Stimulated activated CD4-positive, alpha-beta T cell treated with anti-CD3 and anti-CD28 coated beads, TNF-alpha, amount 100 ng/mL, for 1 hour (primary cell): ENCODE data around the gene YPEL4.

ENCODE experiments used
- DNase-seq, 3 donors: peaks; one replicate each; pipeline ENCODE4 v3.0.0-alpha.2; 2020; ENCODE audit warnings: low read depth in 3 of 3, low spot score in 1 of 3

The YPEL4 gene

DNA sequence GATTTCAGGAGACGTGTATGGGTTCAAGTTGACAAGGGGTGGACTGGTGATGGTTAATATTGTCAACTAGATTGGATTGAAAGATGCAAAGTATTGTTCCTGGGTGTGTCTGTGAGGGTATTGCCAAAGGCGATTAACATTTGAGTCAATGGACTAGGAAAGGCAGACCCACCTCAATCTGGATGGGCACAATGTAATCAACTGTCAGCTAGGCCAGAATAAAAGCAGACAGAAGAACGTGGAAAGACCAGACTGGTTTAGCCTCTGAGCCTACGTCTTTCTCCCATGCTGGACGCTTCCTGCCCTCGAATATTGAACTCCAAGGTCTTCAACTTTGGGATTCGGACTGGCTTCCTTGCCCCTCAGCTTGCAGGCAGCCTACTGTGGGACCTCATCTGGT is 1.7 kb upstream of the YPEL4 start:
- no peak for DNase-seq

DNA sequence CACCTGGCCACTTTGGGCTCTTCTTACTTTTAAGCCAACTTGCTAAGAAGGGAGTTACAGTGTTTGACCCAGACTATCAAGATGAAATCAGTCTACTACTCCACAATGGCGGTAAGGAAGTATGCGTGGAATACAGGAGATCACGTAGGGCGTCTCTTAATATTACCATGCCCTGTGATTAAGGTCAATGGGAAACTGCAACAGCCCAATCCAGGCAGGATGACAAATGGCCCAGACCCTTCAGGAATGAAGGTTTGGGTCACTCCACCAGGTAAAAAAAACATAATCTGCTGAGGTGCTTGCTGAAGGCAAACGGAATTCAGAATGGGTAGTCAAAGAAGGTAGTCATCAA is 1.0 kb upstream of the YPEL4 start:
- no peak for DNase-seq

- DNase-seq = no peak
Observed at GRCh38 chr11:57648801-57649735, 644 bp downstream of the YPEL4 start.

DNA sequence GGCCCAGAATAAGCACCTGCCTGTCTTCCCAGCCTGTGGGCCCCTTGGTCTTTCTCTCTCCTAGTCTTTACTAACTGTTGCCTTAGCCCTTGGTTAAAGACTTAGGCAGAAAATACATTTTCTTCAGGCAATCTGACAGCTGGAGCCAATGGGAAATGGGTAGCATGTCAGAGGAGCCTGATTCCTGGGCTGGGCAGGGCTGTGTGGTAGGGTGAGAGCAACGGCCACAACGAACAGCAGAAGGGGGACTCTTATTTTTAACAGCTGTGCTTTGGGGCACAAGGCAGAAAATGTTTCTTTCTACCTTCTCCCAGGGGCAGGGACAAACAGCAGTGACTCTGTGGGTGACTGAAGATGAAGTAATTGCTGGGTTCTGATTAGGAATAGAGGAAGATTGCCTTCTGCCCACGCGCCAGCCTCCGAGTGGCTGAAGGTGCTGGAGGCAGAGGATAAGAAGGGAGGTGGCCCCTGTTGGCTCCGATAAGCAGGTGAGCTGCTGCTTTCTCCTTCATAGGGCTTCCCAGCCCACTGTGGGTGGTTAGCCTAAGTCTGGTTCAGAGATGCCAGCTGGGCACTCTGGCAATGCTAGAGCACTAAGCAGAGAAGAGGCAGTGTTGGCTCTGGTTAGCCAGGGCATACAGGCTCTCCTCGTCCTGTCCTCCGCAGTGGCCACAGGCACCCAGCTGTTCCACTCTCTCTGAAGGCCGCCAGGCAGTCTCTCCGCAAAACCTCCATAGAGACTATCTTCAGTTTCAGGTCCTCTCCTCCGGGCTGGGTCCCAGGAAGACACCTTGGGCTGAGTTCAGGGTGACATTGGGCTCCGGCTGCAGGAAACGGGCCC is 1.5 kb downstream of the YPEL4 start:
- DNase-seq = no peak

DNA sequence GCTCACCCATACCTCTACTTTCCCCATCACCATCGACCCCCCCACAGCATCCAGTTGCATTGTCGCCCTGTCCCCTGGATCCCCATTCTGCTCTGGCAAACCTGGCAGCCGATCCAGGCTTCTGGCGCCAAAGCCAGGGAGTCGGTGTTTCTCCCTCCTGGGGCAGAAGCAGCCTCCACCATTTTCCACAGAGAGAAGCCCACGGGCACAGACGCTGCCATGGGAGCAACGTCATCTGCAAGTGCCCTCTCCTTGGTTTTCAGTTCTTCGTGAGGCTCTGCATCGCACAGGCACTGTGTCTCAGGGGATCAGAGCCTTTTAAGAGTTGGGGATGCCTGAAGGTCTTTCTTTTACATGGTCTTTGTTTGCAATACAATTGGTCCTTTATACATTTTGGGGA is 2.3 kb downstream of the YPEL4 start:
- no peak for DNase-seq

DNA sequence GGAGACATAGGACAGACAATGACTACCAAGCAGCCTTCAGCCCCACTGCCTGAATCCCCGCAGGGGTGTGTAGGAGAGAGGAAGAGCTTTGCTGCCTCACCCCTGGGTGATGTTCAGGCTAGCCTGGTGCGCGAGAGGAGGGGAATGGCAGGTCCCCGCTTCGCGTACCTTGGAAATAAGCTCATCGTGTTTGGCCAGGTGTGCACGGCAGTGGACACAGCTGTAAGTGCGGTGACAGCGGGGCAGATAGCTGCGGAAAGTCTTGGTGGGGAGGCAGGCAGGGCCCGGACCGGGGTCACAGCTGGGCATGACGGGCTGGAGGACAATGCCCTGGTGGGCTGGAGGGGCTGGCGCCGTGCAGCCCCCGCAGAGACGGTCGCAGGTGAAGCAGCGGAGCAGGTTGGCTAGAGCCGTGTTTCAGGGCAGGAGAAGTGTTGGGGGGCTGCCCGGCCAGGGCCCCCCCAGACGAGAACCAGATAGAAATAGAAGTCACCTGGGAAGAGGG is 2.9 kb downstream of the YPEL4 start:
- DNase-seq = no peak

GRCh38 chr11:57646194-57646798 is 3.4 kb downstream of the YPEL4 start:
- no peak for DNase-seq

GRCh38 chr11:57645689-57646085 is 4.0 kb downstream of the YPEL4 start:
- no peak for DNase-seq

DNA sequence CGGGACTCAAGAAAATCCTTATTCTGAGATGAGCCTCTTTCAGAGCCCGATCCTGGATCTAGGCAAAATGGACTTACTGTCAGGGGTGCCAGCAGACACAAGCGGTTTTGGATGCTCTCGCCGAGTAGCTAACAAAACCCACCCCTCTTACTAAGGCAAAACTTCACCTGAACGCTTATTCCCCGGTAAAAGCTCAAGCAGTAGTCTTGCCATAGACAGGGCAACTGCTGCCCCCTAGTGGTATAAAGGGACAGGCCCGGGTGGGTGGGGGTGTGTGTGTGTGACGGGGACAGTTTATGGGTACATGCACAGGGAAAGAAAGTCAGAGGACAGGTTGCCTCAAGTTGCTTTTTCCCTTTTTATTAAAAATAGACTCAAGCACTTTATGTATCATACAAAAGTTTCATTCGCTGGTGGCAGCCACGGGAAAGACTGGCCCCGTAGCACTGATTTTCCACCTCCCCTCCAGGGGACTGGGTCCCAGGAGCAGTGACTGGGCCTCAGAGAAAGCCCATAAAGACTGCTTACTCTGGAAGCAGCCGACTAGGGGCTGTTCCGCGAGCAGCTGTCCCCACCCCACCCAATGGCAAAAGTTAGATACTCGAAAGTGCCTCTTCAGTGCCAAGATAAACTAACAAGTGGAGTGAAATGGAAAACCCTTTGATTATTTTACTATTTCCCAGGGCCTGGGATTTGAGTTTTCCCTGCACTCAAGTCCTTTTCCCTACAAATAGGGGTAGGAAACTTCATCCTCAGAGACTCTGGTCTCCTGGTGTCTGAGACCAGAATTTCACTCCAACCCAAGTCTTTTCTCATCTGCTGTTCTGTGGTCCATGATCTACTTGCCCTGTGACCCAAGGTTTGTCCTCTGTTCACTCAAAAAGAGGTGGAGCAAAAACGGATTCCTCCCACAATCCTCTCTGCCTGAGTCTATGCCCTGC is 4.7 kb downstream of the YPEL4 start:
- DNase-seq = peak; percentile 63 to 74 (median 67)

DNA sequence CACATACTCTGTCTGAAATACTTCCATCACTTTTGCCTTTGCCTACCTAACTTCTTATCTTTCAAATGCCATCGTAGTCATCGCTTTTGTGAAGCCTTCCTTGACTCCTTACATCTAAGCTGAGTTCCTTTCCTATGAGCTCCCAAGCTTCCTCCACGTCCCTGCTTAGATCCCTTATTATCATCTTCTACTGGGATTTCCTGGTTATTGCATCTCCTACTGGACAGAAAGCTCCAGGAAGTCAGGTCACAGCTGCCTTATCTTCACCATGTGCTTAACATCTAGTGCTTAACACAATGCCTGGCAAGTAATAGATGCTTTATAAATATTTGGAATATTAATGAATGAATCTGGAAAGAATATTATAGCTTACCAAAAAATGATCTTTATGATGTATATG is 5.9 kb downstream of the YPEL4 start:
- no peak for DNase-seq

GRCh38 chr11:57641011-57641807 is 8.5 kb downstream of the YPEL4 start:
- no peak for DNase-seq

DNA sequence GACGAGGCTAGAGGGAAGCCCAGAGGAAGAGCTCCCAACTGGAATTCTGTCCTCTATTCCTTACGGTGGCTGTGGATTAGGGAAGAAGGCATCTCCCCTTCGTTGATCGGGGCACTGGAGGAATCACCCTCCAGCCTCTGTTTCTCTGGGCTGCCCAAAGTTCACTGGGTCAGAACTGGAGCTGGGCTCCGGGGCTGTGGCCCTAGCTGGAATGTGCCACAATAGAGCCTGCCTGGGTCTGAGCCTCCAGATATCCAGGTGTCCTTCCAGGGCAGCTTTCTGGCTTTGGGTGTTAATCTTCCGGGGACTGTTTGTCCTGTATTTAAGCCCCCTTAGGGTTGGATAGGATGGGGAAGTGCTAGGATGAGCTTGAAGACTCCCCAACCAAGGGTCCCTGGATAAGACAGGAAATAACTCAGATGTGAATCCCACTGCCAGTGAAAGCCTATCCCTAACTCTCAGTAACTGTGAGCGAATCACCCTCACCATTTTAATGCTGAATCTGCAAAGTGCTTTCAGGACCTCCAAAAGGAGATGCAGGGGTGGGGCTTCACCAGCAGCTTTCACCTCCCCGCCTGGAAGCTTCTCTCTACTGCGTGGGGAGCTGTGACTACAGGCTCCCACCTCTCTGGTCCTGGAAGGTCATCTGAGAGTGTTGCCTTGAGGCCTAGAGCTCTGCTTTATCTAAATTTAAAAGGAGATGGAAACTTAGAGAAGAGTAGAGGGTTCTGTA is 9.5 kb downstream of the YPEL4 start:
- no peak for DNase-seq

- no peak for DNase-seq
Observed at GRCh38 chr11:57639321-57640067, 10.2 kb downstream of the YPEL4 start.

- no peak for DNase-seq
Observed at GRCh38 chr11:57638811-57639320, 10.8 kb downstream of the YPEL4 start.

- no peak for DNase-seq
Observed at GRCh38 chr11:57638005-57638781, 11.5 kb downstream of the YPEL4 start.

- no peak for DNase-seq
Observed at GRCh38 chr11:57637626-57638004, 12.1 kb downstream of the YPEL4 start.

DNA sequence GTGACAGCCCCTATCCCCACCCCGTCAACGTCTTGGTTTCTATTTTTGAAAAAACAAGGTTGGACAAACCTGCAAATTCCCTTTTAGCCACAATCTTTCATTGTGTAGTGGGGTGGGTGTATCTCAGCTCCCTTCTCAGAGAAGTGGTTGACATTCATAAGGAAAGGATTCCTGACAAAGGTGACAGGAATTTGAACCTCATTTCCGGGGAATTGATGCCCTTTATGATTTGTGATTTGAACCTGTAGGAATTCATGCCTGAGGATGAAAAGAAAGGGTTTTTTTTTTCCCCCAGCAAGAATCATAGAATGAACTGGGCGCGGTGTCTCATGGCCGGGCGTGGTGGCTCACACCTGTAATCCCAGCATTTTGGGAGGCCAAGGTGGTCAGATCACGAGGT is 14.5 kb downstream of the YPEL4 start:
- DNase-seq = no peak
